ENCODE measurements around the gene PDLIM5. TPM values are rescaled to one million over a fixed set of nuclear protein-coding genes. Genes with fewer than 3 reads are reported as not detected.
A peak's percentile ranks its signal among the peaks of the same experiment; 100 is the strongest.

The PDLIM5 gene
- total RNA-seq, 1 experiment from 2014 or later: 158 TPM

DNA sequence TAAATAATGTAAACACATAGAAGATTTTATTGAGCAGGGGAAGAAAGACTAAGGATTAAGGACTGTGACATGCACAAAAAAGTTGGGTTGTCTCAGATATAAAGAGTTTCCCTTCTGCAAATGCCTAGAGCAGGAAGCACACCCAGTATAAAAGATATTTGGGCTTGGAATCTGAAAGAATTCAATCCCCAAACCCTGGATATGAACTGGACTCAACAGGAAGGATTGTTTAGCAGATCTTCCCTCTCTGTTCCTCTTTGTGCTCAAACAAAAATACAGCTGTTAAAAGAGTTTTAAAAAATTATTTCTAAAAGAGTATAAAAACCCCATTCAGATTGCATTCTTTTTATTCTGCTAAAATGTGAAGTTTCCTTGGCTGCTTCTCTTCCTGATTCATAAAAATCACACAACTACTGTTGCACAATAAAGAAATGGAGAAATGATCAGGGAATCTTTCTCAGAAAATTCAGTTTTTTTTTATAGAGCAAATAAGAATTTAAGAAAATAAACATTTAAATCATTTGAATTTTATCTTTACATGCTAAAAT is 71.4 kb downstream of the PDLIM5 start:
- Mint-ChIP-seq H3K4me3 (ENCODE audit: unreplicated experiment) (no peak overlapping the region), H3K9me3 (ENCODE audit: unreplicated experiment) (no peaks in the 10 kb centered on the region), H3K36me3 (ENCODE audit: insufficient read depth, unreplicated experiment) (peaks cover 35% of the 10 kb centered on the region), H3K27me3 (ENCODE audit: insufficient read depth, unreplicated experiment) (no peaks in the 10 kb centered on the region), H3K4me1 (ENCODE audit: insufficient read depth, unreplicated experiment) (peaks cover 27% of the 10 kb centered on the region), H3K27ac (ENCODE audit: low read depth, unreplicated experiment) (peak overlapping the region; percentile 35)
- intact Hi-C loops (cut with micrococcal nuclease): no loop called here
- no peak for TF ChIP-seq CTCF (IDR thresholded peaks at IDR 0.05; ENCODE audit: unreplicated experiment)
- ChIA-PET POLR2A (interaction anchor here (0.7 to 2.4 kb wide), 12 partner anchors 8 to 104 kb away, joined by 3 to 9 read pairs (median 3); no protein-coding TSS in a partner anchor), CTCF (no interaction called here)
- DNase-seq (ENCODE audit: unreplicated experiment): no peak
- no TSS peak for BruUV-seq (replicated peaks)

GRCh38 chr4:94523617-94524016 is 71.9 kb downstream of the PDLIM5 start:
- peak; percentile 72 for DNase-seq (ENCODE audit: unreplicated experiment)
- Mint-ChIP-seq H3K4me3 (ENCODE audit: unreplicated experiment) (no peak overlapping the region), H3K9me3 (ENCODE audit: unreplicated experiment) (no peaks in the 10 kb centered on the region), H3K27me3 (ENCODE audit: insufficient read depth, unreplicated experiment) (no peaks in the 10 kb centered on the region), H3K36me3 (ENCODE audit: insufficient read depth, unreplicated experiment) (peaks cover 35% of the 10 kb centered on the region), H3K4me1 (ENCODE audit: insufficient read depth, unreplicated experiment) (peaks cover 29% of the 10 kb centered on the region), H3K27ac (ENCODE audit: low read depth, unreplicated experiment) (no peak overlapping the region)
- ChIA-PET POLR2A (interaction anchor here (0.7 to 2.4 kb wide), 13 partner anchors 8 to 128 kb away, joined by 3 to 9 read pairs (median 3); no protein-coding TSS in a partner anchor), CTCF (no interaction called here)
- intact Hi-C loops (cut with micrococcal nuclease): no loop called here
- no TSS peak for BruUV-seq (replicated peaks)
- no peak for TF ChIP-seq CTCF (IDR thresholded peaks at IDR 0.05; ENCODE audit: unreplicated experiment)

- TF ChIP-seq CTCF (IDR thresholded peaks at IDR 0.05; ENCODE audit: unreplicated experiment): no peak
- Mint-ChIP-seq H3K4me1 (ENCODE audit: insufficient read depth, unreplicated experiment) (peaks cover 27% of the 10 kb centered on the region), H3K4me3 (ENCODE audit: unreplicated experiment) (no peak overlapping the region), H3K36me3 (ENCODE audit: insufficient read depth, unreplicated experiment) (peaks cover 25% of the 10 kb centered on the region), H3K9me3 (ENCODE audit: unreplicated experiment) (no peaks in the 10 kb centered on the region), H3K27me3 (ENCODE audit: insufficient read depth, unreplicated experiment) (no peaks in the 10 kb centered on the region), H3K27ac (ENCODE audit: low read depth, unreplicated experiment) (no peak overlapping the region)
- TSS peak; percentile 5 for BruUV-seq (replicated peaks)
- no peak for DNase-seq (ENCODE audit: unreplicated experiment)
- intact Hi-C loops (cut with micrococcal nuclease): no loop called here
- CTCF ChIA-PET: no interaction called here
- POLR2A ChIA-PET: interaction anchor here (0.7 kb wide), 1 partner anchor 73 kb away, joined by 3 read pairs; no protein-coding TSS in a partner anchor
Measured at GRCh38 chr4:94525993-94526728, 74.4 kb downstream of the PDLIM5 start.

GRCh38 chr4:94527556-94528233 is 76.0 kb downstream of the PDLIM5 start:
- TF ChIP-seq CTCF (IDR thresholded peaks at IDR 0.05; ENCODE audit: unreplicated experiment): no peak
- ChIA-PET CTCF (interaction anchor here (1.2 to 1.3 kb wide), 2 partner anchors 9 to 10 kb away, joined by 3 to 4 read pairs; no protein-coding TSS in a partner anchor), POLR2A (interaction anchor here (1.1 kb wide), 1 partner anchor 9 kb away, joined by 3 read pairs; no protein-coding TSS in a partner anchor)
- Mint-ChIP-seq H3K4me1 (ENCODE audit: insufficient read depth, unreplicated experiment) (peaks cover 25% of the 10 kb centered on the region), H3K9me3 (ENCODE audit: unreplicated experiment) (no peaks in the 10 kb centered on the region), H3K27me3 (ENCODE audit: insufficient read depth, unreplicated experiment) (no peaks in the 10 kb centered on the region), H3K36me3 (ENCODE audit: insufficient read depth, unreplicated experiment) (peaks cover 22% of the 10 kb centered on the region), H3K4me3 (ENCODE audit: unreplicated experiment) (no peak overlapping the region), H3K27ac (ENCODE audit: low read depth, unreplicated experiment) (peak overlapping the region; percentile 68)
- intact Hi-C loops (cut with micrococcal nuclease): no loop called here
- no TSS peak for BruUV-seq (replicated peaks)
- DNase-seq (ENCODE audit: unreplicated experiment): no peak

Measured in MCF 10A (cell line).